Esophagus muscularis mucosa (tissue), 3 donors: ENCODE measurements around the gene ZNF503.

Experiments used
- POLR2A ChIP-seq: fragments of 450-650 bp; IDR thresholded peaks from one replicate; pipeline ENCODE4 v1.6.1; 2017; ENCODE audit warnings: antibody characterized with exemption, moderate library complexity, mild to moderate bottlenecking, low read depth
- POLR2AphosphoS5 ChIP-seq, 2 donors: sonication (generic); formaldehyde crosslinking; IDR thresholded peaks; one replicate each; pipeline ENCODE4 v1.6.1; 2017; ENCODE audit warnings: antibody characterized with exemption in 2 of 2
- TF ChIP-seq, protein P1 (sequence below), 3 experiments: fragments of 200-600 bp in 2 of 3; fragments of 450-650 bp in 1 of 3; sonication (generic) in 2 of 3; IDR thresholded peaks; one replicate each; pipeline ENCODE4 v1.5.1; 2017 to 2019; ENCODE audit warnings: antibody characterized with exemption in 3 of 3, mild to moderate bottlenecking in 2 of 3, moderate library complexity in 1 of 3

DNA sequence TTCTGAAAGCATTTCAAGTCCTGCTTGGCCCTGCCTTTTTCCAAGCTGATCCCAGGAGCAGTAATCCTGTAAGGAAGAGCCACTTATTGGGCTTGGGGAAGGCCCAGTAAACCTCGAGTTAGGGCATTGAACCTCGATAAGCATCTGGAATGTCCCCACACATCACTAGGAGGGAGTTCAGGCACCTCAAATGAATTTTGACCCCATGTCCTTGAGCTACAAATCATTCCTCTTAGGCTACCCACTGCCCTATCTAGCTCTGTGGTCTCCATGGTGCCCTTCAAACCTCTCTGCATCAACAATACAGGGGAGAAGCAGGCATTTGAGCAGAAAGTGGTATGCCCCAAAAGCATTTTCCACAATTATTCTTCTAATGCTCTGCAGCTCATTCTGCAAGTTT lies 33.7 kb downstream of the ZNF503 start:
- TF ChIP-seq, protein P1, sequence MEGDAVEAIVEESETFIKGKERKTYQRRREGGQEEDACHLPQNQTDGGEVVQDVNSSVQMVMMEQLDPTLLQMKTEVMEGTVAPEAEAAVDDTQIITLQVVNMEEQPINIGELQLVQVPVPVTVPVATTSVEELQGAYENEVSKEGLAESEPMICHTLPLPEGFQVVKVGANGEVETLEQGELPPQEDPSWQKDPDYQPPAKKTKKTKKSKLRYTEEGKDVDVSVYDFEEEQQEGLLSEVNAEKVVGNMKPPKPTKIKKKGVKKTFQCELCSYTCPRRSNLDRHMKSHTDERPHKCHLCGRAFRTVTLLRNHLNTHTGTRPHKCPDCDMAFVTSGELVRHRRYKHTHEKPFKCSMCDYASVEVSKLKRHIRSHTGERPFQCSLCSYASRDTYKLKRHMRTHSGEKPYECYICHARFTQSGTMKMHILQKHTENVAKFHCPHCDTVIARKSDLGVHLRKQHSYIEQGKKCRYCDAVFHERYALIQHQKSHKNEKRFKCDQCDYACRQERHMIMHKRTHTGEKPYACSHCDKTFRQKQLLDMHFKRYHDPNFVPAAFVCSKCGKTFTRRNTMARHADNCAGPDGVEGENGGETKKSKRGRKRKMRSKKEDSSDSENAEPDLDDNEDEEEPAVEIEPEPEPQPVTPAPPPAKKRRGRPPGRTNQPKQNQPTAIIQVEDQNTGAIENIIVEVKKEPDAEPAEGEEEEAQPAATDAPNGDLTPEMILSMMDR (IDR thresholded peaks at IDR 0.05) = no peak
- TF ChIP-seq POLR2A (no peak), POLR2AphosphoS5 (IDR thresholded peaks at IDR 0.05) (no peak)
